Spleen (tissue), 11 donors: ENCODE data around the gene ASAP2. TPM values are rescaled to one million over a fixed set of nuclear protein-coding genes. Genes with fewer than 3 reads are reported as not detected.

ENCODE experiments used
- DNase-seq: peaks from one replicate; pipeline ENCODE4 v3.0.0-alpha.2; 2020
- H3K27ac ChIP-seq, 8 donors: fragments of 200-600 bp; sonication (generic) in 7 of 8; 1 replicate in 4 of 8; 2 replicates in 4 of 8; pipeline versions ENCODE4 v1.5.0 to v1.8.0; 2016 to 2021; ENCODE audit warnings: inconsistent platforms in 4 of 8, mild to moderate bottlenecking in 4 of 8, moderate library complexity in 1 of 8
- H3K27me3 ChIP-seq, 7 donors: fragments of 200-600 bp; sonication (generic) in 6 of 7; replicated peaks in 1 of 7; 1 replicate in 4 of 7; 2 replicates in 3 of 7; pipeline versions ENCODE4 v1.5.0 to v1.8.0; 2016 to 2021; ENCODE audit warnings: inconsistent platforms in 3 of 7, mild to moderate bottlenecking in 1 of 7
- H3K36me3 ChIP-seq, 6 donors: fragments of 200-600 bp; sonication (generic) in 5 of 6; 1 replicate in 4 of 6; 2 replicates in 2 of 6; pipeline versions ENCODE4 v1.5.0 to v1.8.0; 2016 to 2021; ENCODE audit warnings: inconsistent platforms in 2 of 6
- H3K4me1 ChIP-seq, 6 donors: fragments of 200-600 bp; sonication (generic) in 5 of 6; 1 replicate in 3 of 6; 2 replicates in 3 of 6; pipeline versions ENCODE4 v1.5.0 to v1.8.0; 2016 to 2021; ENCODE audit warnings: inconsistent platforms in 3 of 6
- H3K4me3 ChIP-seq, 8 donors: fragments of 200-600 bp; sonication (generic) in 7 of 8; 1 replicate in 4 of 8; 2 replicates in 4 of 8; pipeline versions ENCODE4 v1.5.0 to v1.8.0; 2016 to 2021; ENCODE audit warnings: inconsistent platforms in 4 of 8, mild to moderate bottlenecking in 4 of 8, moderate library complexity in 2 of 8
- H3K9me3 ChIP-seq, 8 donors: fragments of 200-600 bp; sonication (generic) in 7 of 8; 1 replicate in 4 of 8; 2 replicates in 4 of 8; pipeline versions ENCODE4 v1.5.0 to v1.8.0; 2016 to 2021; ENCODE audit warnings: inconsistent platforms in 4 of 8
- POLR2A ChIP-seq, 3 donors: fragments of 450-650 bp; IDR thresholded peaks; one replicate each; pipeline ENCODE4 v1.5.1; 2017; ENCODE audit warnings: antibody characterized with exemption in 3 of 3, mild to moderate bottlenecking in 1 of 3
- POLR2AphosphoS5 ChIP-seq, 3 donors: sonication (generic); formaldehyde crosslinking; IDR thresholded peaks; one replicate each; pipeline ENCODE4 v1.5.1; 2017; ENCODE audit warnings: antibody characterized with exemption in 3 of 3
- WGBS, 5 donors: extraction: QIAGEN DNeasy Blood & Tissue Kit in 3 of 5; methylation state at CpG; one replicate each; pipeline versions ENCODE4 v1.1.5 to v1.1.7; 2013 to 2018; 5-methylcytosine and 5-hydroxymethylcytosine counted together
- intact Hi-C: fragments of 100-400 bp; cut with DNase I; formaldehyde crosslinking; loops from one replicate; pipeline ENCODE4 v1.15.0; 2023; ENCODE audit warnings: low total_unique reads
- polyA plus RNA-seq, 3 donors: library from polyadenylated mRNA; stranded (reverse); fragments of 200-250 nt; gene quantifications; one replicate each; pipeline ENCODE4 v1.2.1, GENCODE V29; 2013
- total RNA-seq, 7 donors: library from RNA; depleted of rRNA in 3 of 7; stranded (reverse); fragments of >200 nt in 3 of 7; fragmentation: NEBNext Ultra II Directional in 4 of 7; extraction: Animal tissue kit (Norgen Biotek cat#: 25700) in 4 of 7; gene quantifications; one replicate each; pipeline versions ENCODE4 v1.1.0 to v1.2.1, GENCODE V29; 2016 to 2021
- TF ChIP-seq, protein P1 (sequence below), 11 experiments: fragments of 200-600 bp in 7 of 11; fragments of 450-650 bp in 4 of 11; sonication (generic) in 4 of 11; IDR thresholded peaks in 8 of 11; conservative IDR thresholded peaks in 3 of 11; 1 replicate in 7 of 11; 2 replicates in 4 of 11; pipeline versions ENCODE4 v1.4.0 to v1.8.0; 2016 to 2021; ENCODE audit warnings: antibody characterized with exemption in 11 of 11, inconsistent platforms in 4 of 11, mild to moderate bottlenecking in 1 of 11
- donor health status: healthy with polysubstance abuse.
- donor health status: DM: no; HTN: no; CAD: no; lungs with moderate emphysema.
- donor health status: DM: no; HTN: no; CAD: no.
- donor health status: Bipolar disorder and iron deficiency.
- donor health status: healthy.
- donor health status: DM: no; HTN: no; CAD: no.
- donor health status: DM: yes; HTN: yes; CAD: no.

ASAP2 gene
- total and polyA plus RNA-seq, 10 donors, result 0.93 to 3.0 (median 2.2) TPM

DNA sequence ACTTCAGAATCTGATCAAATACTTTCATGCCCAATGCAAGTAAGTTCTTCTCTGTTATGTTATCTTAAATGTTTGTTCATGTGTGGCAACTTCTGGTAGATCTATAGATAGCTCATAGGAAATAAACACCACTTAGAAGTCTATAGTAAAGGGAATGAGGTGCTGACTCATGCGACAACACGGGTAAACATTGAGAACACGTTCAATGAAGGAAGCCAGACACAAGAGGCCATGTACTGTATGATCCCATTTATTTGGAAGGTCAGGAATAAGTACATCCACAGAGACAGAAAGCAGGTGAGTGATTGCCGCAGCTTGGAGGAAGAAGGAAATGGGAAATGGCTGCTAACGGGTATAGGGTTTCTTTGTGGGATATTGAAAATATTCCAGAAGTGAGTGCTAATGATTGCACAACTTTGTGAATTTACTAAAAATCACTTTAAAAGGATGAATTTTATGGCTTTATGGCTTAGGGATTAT lies 121.3 kb downstream of the ASAP2 start:
- 32 to 50% (median 36%) methylated on average over 5 of the region's 5 CpGs for whole genome bisulfite sequencing, 5 donors
- intact Hi-C loops, result no loop called here
- Histone ChIP-seq H3K27ac (peak overlapping the region in 1 of 8 donors; percentile 12), H3K9me3 (no peaks in the 10 kb centered on the region), H3K4me1 (peaks cover 0 to 36% (median 8%) of the 10 kb centered on the region in 6 donors), H3K27me3 (no peaks in the 10 kb centered on the region), H3K36me3 (no peaks in the 10 kb centered on the region), H3K4me3 (no peak overlapping the region)
- no peak for TF ChIP-seq POLR2AphosphoS5 (IDR thresholded peaks at IDR 0.05)
- TF ChIP-seq, protein P1, sequence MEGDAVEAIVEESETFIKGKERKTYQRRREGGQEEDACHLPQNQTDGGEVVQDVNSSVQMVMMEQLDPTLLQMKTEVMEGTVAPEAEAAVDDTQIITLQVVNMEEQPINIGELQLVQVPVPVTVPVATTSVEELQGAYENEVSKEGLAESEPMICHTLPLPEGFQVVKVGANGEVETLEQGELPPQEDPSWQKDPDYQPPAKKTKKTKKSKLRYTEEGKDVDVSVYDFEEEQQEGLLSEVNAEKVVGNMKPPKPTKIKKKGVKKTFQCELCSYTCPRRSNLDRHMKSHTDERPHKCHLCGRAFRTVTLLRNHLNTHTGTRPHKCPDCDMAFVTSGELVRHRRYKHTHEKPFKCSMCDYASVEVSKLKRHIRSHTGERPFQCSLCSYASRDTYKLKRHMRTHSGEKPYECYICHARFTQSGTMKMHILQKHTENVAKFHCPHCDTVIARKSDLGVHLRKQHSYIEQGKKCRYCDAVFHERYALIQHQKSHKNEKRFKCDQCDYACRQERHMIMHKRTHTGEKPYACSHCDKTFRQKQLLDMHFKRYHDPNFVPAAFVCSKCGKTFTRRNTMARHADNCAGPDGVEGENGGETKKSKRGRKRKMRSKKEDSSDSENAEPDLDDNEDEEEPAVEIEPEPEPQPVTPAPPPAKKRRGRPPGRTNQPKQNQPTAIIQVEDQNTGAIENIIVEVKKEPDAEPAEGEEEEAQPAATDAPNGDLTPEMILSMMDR (IDR thresholded peaks at IDR 0.05 in 8 of 11, conservative IDR thresholded peaks at IDR 0.05 in 3 of 11), result no peak
- no peak for TF ChIP-seq POLR2A (IDR thresholded peaks at IDR 0.05)
- no peak for DNase-seq

DNA sequence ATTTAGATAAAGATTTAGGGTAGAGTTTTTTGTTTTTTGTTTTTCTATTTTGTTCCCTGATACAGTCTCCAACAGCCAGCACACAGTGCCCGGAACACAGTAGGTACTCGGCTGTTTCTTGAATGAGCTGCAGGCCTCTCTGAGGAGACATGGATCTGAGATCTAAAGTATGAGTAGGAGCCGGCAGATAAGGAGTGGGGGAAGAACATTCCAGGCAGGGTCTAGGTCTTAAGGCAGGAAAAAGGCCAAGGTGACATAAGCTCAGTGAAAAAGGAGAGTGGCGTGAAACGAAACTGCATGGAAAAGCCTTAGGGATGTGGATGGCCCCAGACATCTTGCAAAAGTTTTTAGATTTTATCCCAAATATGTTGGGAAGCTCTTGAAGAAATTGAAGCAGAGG lies 122.3 kb downstream of the ASAP2 start:
- 80 to 91% (median 82%) methylated on average over 5 of the region's 5 CpGs for WGBS, 5 donors
- no peak overlapping the region for H3K4me3 ChIP-seq
- no peaks in the 10 kb centered on the region for H3K27me3 ChIP-seq
- no peaks in the 10 kb centered on the region for H3K36me3 ChIP-seq
- TF ChIP-seq POLR2A (IDR thresholded peaks at IDR 0.05) (no peak), POLR2AphosphoS5 (IDR thresholded peaks at IDR 0.05) (no peak)
- TF ChIP-seq, protein P1 (IDR thresholded peaks at IDR 0.05 in 8 of 11, conservative IDR thresholded peaks at IDR 0.05 in 3 of 11), result no peak
- H3K4me1 ChIP-seq, result peaks cover 0 to 36% (median 8%) of the 10 kb centered on the region in 6 donors
- DNase-seq, result no peak
- intact Hi-C loops, result no loop called here
- H3K27ac ChIP-seq, result no peak overlapping the region
- no peaks in the 10 kb centered on the region for H3K9me3 ChIP-seq

DNA sequence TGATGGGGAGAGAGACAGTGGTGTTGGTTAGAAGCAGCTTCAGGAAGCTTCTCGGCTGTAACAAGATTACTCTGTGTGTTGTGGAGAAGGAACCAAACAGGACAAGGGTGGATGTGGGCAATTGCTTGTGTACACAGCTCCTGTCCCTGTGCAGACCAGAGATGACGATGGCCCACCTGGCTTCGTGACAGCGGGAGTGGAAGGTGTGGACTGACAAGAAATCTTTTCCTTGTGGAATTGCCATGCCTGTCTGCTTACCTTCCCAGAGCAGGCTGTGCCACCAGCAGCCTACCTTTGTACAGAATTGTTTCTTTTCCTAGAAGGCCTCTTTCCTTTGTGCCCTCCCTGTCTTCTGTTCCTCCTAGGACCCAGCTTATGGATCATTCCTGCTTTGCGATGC lies 122.9 kb downstream of the ASAP2 start:
- no peaks in the 10 kb centered on the region for H3K9me3 ChIP-seq
- no peaks in the 10 kb centered on the region for H3K36me3 ChIP-seq
- intact Hi-C loops, result no loop called here
- TF ChIP-seq, protein P1 (IDR thresholded peaks at IDR 0.05 in 8 of 11, conservative IDR thresholded peaks at IDR 0.05 in 3 of 11), result no peak
- TF ChIP-seq POLR2AphosphoS5 (IDR thresholded peaks at IDR 0.05) (no peak), POLR2A (IDR thresholded peaks at IDR 0.05) (no peak)
- H3K4me3 ChIP-seq, result no peak overlapping the region
- H3K4me1 ChIP-seq, result peaks cover 0 to 36% (median 8%) of the 10 kb centered on the region in 6 donors
- DNase-seq, result no peak
- WGBS, 5 donors, result 70 to 95% (median 88%) methylated on average over 5 of the region's 5 CpGs
- no peak overlapping the region for H3K27ac ChIP-seq
- H3K27me3 ChIP-seq, result no peaks in the 10 kb centered on the region

DNA sequence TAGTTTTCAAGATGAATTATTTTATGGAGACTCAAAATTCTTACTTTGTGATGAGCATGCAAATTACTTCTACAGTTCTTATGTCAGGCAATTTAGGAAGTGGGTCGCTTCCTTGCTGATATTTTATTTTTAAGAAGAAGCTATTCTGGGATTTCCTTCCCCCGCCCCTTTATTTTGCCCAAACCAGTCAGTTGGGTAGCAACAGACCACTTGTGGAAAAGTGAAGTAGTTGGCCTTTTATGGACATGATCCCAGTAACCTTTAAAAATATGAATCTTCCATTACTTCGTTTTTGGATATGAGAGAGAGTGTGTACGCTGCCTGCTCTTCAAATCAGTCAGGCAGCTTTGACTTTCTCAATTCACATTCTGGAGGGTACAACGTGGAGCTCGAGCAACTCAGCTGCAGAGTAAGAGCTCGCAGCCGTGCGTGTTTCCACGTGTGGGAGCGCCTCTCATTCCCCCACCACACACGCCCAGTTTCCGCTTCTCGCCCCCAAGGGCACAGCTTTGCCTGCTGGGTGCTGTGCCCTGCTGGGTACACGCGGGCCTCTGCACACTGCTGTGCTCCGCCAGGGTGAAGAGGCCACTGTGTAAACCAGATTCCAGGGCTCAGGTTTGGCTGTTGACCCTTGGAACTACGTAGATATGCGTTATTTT lies 124.1 kb downstream of the ASAP2 start:
- no peak overlapping the region for H3K27ac ChIP-seq
- no peaks in the 10 kb centered on the region for H3K27me3 ChIP-seq
- DNase-seq, result no peak
- no peak overlapping the region for H3K4me3 ChIP-seq
- intact Hi-C loops, result no loop called here
- no peaks in the 10 kb centered on the region for H3K9me3 ChIP-seq
- TF ChIP-seq, protein P1 (IDR thresholded peaks at IDR 0.05 in 8 of 11, conservative IDR thresholded peaks at IDR 0.05 in 3 of 11), result no peak
- TF ChIP-seq POLR2A (IDR thresholded peaks at IDR 0.05) (no peak), POLR2AphosphoS5 (IDR thresholded peaks at IDR 0.05) (no peak)
- 45 to 69% (median 50%) methylated on average over 18 to 19 of the region's 19 CpGs for WGBS, 5 donors
- no peaks in the 10 kb centered on the region for H3K36me3 ChIP-seq
- H3K4me1 ChIP-seq, result peaks cover 0 to 36% (median 8%) of the 10 kb centered on the region in 6 donors
